Hematopoietic multipotent progenitor cell treated with erythropoietin and hydrocortisone succinate and interleukin-3 and kit ligand, for 6 days (in vitro differentiated cells): ENCODE measurements around the gene MAPT.
A peak's percentile ranks its signal among the peaks of the same experiment; 100 is the strongest.

ENCODE experiments used
- DNase-seq: peaks from one replicate; pipeline ENCODE4 v3.0.0-alpha.2; 2015

The MAPT gene

DNA sequence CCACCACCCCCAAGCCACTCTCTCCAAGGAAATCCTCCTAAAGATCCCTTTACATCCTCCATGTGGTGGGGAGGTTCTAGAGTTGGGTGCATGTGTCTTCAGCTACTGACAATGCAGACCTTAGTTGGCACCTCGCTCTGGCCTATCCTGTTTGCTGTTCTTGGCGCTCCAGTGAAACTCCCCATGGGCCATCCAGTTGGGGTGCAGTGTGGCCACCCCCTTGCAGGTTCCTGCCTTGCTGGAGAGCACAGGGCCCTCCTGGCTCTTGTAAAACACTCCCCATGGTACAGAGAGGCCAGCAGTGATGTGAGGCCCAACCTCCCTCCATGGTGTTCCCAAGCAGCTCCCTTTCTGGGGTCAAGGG lies 82.0 kb downstream of the MAPT start:
- no peak for DNase-seq

DNA sequence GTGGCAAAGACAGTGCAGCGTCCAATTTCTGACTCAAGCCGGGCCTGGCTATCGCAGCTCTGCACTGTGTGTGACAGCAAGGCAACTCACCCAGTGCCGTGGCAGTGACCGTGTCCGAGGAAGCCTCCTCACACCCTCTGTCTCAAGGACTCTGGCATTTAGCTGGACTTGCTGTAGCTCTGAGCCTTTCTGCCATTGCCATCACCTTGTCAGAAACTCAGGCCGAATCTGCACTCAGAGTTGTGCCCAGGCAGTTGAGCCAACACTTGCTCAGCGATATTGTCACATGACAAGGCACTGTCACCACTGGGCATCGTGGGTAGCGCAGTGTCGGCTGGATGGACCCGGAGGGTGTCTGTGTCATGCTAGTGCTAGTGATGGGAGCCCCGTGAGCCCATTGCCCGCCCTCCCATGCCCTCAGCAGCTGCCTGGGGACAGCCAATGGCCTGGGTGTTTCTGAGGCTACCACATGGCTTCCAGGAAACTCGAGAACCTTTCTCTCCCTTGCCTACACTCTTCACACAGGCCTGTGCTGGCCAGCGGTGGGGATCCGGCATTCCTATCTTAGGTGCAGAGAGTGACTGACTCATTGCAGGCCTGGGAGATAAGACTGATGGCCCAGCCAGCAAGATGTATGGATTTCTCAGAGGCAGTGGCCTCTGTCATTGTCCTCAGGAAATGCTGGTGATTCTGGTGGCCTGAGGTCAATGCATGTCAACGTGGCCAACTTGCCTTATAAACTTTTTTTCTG lies 82.6 kb downstream of the MAPT start:
- DNase-seq = peak; percentile 55

DNA sequence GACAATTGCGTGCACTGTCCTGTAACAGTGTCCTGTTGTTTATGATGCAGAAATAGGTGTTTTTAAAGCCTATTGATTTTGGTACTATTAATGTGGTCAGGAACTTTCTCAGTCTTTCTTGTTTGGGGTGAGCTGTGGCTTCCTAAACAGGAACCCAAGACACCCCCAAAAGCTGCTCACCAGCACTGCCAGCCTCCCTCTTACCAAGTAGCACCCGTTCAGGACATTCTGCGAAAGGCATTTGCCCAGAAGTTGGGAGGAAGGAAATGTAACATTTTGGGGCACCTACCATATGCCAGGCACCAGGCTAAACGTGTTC lies 83.1 kb downstream of the MAPT start:
- no peak for DNase-seq

- DNase-seq = no peak
Observed at GRCh38 chr17:45977976-45978626, 83.7 kb downstream of the MAPT start.

GRCh38 chr17:45979137-45979536 lies 84.8 kb downstream of the MAPT start:
- no peak for DNase-seq

GRCh38 chr17:45980855-45981254 lies 86.5 kb downstream of the MAPT start:
- no peak for DNase-seq

GRCh38 chr17:45981306-45981705 lies 87.0 kb downstream of the MAPT start:
- DNase-seq = no peak

DNA sequence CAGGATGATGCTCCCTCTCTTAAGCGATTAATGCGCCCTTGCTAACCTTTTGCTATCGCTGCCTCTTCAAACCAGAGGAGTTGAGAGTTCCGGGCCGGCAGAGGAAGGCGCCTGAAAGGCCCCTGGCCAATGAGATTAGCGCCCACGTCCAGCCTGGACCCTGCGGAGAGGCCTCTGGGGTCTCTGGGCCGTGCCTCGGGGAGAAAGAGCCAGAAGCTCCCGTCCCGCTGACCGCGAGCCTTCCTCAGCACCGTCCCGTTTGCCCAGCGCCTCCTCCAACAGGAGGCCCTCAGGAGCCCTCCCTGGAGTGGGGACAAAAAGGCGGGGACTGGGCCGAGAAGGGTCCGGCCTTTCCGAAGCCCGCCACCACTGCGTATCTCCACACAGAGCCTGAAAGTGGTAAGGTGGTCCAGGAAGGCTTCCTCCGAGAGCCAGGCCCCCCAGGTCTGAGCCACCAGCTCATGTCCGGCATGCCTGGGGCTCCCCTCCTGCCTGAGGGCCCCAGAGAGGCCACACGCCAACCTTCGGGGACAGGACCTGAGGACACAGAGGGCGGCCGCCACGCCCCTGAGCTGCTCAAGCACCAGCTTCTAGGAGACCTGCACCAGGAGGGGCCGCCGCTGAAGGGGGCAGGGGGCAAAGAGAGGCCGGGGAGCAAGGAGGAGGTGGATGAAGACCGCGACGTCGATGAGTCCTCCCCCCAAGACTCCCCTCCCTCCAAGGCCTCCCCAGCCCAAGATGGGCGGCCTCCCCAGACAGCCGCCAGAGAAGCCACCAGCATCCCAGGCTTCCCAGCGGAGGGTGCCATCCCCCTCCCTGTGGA lies 88.6 kb downstream of the MAPT start:
- no peak for DNase-seq

DNA sequence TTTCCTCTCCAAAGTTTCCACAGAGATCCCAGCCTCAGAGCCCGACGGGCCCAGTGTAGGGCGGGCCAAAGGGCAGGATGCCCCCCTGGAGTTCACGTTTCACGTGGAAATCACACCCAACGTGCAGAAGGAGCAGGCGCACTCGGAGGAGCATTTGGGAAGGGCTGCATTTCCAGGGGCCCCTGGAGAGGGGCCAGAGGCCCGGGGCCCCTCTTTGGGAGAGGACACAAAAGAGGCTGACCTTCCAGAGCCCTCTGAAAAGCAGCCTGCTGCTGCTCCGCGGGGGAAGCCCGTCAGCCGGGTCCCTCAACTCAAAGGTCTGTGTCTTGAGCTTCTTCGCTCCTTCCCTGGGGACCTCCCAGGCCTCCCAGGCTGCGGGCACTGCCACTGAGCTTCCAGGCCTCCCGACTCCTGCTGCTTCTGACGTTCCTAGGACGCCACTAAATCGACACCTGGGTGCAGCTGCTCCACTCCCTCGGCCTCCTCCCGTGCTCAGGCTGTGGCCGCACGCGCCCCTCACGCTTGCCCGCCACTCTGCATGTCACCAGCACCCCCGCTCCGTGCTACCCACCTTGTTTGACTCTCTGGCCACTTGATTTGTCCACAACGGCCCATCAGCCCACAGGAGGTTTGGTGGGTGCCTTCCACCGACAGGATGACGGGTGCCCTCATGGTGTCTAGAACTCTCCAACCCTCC lies 89.4 kb downstream of the MAPT start:
- DNase-seq = no peak

GRCh38 chr17:45984368-45984767 lies 90.0 kb downstream of the MAPT start:
- peak; percentile 12 for DNase-seq

- DNase-seq = no peak
Observed at GRCh38 chr17:45985447-45985846, 91.1 kb downstream of the MAPT start.

GRCh38 chr17:45986056-45986455 lies 91.7 kb downstream of the MAPT start:
- DNase-seq = no peak

DNA sequence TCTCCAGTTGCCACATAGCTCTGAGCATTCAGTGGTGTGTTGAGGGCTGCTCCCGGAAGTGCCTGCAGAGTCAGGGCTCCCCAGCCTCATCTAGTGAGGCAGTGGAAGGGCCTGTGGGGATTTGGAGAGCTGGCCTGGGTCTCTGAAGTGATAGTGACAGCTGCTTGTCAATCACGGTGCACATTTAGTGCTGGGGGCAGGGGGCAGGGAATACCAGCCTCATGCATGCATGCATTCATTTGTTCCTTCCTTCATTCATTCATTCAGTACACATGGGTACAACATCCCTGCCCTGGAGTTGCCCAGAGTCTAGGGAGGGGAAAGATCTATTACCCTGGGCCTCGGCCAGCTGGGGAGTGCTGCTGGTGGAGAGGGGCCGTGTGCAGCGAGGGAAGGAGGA lies 93.4 kb downstream of the MAPT start:
- DNase-seq = no peak

DNA sequence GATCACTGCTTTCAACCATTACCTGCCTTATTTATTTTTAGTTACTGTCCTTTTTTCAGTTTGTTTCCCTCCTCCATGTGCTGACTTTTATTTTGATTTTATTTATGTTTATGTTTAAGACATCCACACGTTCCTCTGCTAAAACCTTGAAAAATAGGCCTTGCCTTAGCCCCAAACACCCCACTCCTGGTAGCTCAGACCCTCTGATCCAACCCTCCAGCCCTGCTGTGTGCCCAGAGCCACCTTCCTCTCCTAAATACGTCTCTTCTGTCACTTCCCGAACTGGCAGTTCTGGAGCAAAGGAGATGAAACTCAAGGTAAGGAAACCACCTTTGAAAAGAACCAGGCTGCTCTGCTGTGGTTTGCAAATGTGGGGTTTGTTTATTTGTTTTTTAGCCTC lies 95.4 kb downstream of the MAPT start:
- no peak for DNase-seq

DNA sequence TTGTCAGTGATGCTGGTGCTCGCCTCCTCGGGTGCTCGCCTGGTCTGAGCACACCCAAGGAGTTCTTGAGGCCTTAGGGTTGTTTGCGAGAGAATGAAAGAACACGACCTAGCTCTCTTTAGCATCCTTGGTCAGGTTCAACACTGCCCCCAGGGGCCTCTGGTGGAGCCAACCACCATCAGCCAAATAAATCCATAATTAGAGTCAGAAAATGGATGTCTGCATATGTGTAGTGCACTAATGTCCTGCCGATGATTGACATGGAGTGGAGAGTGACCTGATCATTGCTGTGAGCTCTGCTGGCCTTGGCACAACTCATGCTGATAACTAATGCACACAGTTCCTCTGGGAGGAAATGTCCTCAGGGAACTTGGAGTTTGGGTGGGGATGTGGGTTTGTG lies 96.5 kb downstream of the MAPT start:
- DNase-seq = no peak

DNA sequence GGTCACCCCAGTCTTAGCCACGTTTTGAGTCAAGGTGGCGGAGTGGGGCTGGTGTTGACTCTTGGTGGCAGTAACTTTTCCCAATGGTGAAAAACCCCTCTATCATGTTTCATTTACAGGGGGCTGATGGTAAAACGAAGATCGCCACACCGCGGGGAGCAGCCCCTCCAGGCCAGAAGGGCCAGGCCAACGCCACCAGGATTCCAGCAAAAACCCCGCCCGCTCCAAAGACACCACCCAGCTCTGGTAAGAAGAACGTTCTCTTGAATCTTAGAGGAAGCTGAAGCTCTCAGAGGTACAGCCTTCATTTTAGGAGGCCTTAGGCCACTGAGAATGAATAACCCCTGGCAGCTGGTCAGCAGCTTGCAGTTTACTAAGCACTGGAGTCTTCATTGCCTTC lies 97.0 kb downstream of the MAPT start:
- no peak for DNase-seq

DNA sequence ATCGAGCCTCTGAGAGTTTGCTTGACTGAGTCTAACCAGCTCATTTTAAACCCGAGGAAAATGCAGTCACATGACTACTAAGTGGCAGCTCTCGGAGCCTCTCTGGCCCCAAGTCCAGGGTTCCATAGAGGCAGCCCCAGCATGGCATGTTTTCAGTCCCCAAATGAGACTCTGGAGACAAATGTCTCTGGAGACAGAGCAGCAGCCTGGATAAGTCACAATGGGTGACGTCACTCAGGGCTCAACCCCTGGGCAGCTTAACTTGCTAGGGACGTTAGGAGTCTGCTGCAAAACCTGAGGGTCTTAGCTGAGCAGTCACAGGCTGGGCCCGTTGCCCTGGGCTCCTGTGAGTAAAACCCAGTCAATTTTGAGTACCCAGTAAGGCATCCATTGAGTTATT lies 97.8 kb downstream of the MAPT start:
- DNase-seq = no peak

GRCh38 chr17:45992904-45993303 lies 98.5 kb downstream of the MAPT start:
- DNase-seq = no peak

DNA sequence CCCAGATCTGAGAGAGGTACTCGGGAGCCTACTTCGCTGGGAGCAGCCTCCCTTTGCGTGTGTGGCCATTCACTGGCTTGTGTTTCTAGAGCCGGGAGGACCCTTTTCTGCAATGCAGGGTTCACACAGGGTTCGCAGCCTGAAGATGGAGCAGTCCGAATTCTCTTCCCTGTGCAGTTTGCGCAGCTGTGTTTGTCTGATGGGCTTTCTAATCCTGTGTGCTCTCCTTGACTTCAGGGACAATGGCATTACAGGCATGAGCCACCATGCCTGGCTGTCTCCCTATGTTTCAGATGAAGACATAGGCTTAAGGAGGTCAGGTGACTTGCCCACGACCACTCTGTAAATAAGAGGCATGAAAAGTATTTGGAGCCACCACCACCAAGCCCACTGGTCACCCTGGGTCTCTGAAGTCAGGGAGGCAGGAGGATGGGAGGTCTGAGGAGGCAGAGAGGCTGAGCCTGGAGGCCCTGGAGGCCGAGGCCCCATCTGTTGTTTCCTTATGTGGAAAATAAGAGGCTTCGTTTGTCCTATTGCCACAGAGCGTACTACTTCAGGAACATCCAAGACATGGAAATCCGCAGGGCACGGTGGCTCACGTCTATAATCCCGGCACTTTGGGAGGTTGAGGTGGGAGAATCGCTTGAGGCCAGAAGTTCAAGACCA lies 99.7 kb downstream of the MAPT start:
- no peak for DNase-seq

- DNase-seq = no peak
Observed at GRCh38 chr17:45994987-45995386, 100.6 kb downstream of the MAPT start.

DNA sequence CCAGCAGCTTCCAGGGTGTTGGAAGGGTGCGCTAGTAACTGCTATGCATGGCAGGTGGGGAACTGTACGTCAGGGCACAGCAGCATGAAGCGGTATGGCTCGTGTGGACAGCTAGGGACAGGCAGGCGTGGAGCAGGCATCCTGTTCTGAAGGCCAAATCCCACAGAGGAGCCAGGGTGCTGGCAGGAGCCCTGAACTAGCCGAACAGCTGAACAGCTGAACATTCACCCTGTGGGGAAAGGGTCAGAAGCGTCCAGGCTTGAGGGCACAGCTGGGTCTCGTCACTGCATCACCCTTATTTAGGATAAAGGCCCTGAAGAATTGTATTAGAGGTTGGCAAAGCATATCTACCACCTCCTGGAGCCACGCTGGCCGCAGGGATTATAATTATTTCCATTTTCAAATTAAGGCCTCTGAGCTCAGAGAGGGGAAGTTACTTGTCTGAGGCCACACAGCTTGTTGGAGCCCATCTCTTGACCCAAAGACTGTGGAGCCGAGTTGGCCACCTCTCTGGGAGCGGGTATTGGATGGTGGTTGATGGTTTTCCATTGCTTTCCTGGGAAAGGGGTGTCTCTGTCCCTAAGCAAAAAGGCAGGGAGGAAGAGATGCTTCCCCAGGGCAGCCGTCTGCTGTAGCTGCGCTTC lies 101.4 kb downstream of the MAPT start:
- DNase-seq = no peak

- DNase-seq = no peak
Observed at GRCh38 chr17:45996282-45996937, 102.1 kb downstream of the MAPT start.
